DMS153 treated with DMSO at 0.1 percent for 48 hours (cell line): ENCODE data around the gene UCK2.
A peak's percentile ranks its signal among the peaks of the same experiment; 100 is the strongest.

Experiments used
- DNase-seq: peaks from one replicate; lab custom pipeline; 2025; ENCODE audit not compliant: unreplicated experiment; lab: John Stamatoyannopoulos, UW

UCK2 gene

GRCh38 chr1:165879946-165880345 lies 52.5 kb downstream of the UCK2 start:
- DNase-seq: no peak

DNA sequence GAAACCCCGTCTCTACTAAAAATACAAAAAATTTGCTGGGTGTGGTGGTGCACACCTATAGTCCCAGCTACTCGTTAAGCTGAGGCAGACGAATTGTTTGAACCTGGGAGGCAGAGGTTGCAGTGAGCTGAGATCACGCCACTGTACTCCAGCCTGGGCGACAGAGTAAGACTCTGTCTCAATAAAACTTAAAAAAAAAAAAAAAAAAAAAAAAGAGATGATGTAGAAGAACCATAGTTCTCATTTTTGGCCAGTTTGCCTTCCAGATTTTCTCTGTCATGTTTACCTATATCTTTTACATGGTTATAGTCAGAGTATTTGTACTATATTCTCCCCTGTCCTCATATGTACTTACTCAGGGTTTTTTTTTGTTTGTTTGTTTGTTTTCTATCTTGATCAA lies 53.6 kb downstream of the UCK2 start:
- DNase-seq: no peak

- DNase-seq: no peak
Observed at GRCh38 chr1:165882168-165882837, 54.9 kb downstream of the UCK2 start.

DNA sequence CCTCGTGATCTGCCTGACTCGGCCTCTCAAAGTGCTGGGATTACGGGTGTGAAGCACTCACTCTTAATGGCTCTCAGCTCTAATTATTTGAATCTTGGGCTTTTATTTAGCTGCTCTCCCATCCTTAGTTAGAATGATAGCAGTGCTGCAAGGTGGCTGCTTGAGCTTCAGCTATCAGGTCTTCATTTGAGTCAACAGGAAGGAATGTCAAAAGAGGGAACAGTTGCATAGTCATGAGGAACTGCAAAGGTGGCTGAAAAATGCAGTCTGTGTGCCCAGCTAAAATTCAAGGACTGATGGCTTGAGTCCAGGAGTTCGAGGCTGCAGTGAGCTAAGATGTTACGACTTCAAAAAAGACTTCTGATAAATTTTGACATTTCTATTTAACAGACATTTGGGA lies 55.6 kb downstream of the UCK2 start:
- DNase-seq: no peak

- no peak for DNase-seq
Observed at GRCh38 chr1:165884009-165884689, 56.7 kb downstream of the UCK2 start.

GRCh38 chr1:165884690-165885304 lies 57.4 kb downstream of the UCK2 start:
- DNase-seq: peak; percentile 26

DNA sequence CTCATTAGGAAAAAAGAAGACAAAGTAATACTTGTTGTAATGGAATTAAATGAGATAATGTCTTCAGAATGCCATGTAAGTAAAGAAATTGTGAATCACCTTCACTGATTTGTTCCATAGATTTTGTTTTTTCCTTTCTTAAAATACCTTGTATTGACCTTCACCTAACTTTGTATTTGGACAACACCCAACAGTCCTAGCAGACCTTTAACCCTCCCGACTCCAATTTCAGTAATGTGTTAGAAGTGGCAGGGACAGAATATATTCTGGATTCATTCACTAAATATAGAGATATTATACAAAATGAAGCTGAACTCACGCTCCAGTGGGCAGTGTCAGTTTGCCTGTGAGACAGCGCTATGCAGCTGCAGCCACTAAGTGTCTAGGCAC lies 57.9 kb downstream of the UCK2 start:
- no peak for DNase-seq

DNA sequence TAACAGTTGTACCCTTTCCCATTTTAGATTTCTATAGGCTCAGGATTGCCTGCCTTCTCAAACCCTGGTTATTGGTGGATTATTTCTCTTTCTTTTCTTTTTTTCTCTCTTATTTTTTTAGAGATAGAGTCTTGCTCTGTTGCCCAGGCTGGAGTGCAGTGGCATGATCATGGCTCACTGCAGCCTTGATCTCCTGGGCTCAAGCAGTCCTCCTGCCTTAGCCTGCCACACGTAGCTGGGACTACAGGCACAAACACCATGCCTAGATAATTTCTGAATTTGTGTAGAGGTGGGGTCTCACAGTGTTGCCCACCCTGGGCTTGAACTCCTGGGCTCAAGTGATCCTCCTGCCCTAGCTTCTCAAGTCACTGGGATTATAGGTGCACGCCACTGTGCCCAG lies 58.8 kb downstream of the UCK2 start:
- no peak for DNase-seq

- no peak for DNase-seq
Observed at GRCh38 chr1:165886983-165887382, 59.6 kb downstream of the UCK2 start.

GRCh38 chr1:165887877-165888551 lies 60.6 kb downstream of the UCK2 start:
- no peak for DNase-seq

DNA sequence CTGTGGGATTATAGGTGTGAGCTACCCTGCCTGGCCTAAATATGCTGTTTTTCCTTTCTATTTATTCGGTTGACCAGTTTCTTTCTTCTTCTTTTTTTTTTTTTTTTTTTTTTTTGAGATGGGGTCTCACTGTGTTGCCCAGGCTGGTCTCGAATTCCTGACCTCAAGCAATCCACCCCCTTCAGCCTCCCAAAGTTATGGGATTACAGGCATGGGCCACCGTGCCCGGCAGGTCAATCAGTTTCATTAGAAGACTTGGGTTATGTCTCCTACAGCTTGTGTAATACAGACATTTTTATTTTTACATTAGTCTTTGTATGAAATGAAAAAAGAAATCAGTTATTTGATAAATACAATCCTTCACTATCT lies 61.1 kb downstream of the UCK2 start:
- no peak for DNase-seq

DNA sequence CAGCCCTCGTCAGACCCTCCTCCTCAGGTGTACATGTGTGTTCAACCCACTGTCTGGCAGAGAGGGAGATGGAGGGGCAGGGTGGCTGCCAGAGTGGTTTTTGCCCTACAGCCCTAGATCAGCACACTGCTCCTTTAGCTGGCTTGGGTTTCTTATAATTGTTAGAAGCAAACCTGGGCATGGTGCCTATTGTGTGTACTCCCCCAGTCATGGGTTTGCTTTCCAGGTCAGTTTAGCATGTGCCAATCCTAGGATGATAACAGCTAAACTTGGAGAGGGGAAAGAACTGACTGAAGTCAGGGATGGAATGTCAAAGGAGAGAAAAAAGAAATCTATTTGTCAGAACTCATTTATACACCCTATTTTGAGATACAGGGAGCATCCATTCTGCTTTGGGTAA lies 63.3 kb downstream of the UCK2 start:
- DNase-seq: no peak

DNA sequence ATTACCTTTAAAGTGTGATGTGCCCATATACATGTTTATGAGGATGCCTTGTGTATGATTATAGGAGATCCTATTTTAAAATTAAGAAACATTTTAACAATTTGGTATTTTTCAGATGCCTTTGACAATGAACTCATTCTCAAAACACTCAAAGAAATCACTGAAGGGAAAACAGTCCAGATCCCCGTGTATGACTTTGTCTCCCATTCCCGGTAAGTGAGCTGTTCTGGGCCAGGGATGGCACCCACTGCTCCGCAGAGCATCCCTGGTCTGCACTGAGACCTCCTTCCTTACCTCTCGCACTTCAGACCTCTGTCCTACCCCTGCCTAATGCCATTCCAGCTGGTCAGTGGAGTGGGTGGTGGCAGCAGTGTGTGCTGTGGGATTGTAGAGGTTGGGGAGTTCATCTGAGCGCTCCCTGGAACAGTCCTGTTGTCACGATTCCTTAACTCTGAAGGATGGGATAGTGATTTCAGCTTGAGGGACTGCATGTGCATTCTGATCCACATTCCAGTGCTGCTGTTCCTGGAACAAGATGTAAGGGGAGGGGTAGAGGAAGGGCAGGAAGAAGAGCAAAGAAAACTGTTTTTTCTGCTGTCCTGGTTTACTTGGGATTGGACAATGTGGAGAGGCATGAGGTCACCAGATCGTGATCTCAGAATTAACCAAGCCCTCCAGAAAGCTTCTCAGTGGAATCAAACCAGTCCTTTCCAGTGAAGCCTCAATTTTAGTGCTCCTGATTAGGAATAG lies 63.9 kb downstream of the UCK2 start:
- no peak for DNase-seq

- DNase-seq: no peak
Observed at GRCh38 chr1:165892935-165893334, 65.5 kb downstream of the UCK2 start.

DNA sequence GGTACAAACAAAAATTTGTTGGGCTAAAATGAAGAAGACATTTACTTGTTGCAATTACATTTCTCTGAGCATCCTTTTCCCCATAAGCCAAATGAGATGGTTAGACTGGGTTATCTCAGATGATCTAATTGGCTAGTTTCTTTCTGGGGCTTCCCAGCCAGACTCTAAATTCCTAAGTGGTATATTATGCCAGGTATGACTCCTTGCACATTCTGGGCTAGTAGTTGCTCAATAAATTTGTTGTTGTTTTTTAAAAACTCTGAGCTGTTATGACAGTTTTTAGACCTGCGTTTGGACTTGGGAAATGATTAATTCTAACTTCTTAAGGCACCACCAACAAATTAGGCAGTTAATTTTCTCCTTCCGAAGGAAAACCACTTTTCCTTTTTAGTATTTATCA lies 66.1 kb downstream of the UCK2 start:
- DNase-seq: no peak

- DNase-seq: no peak
Observed at GRCh38 chr1:165894591-165894990, 67.2 kb downstream of the UCK2 start.

- DNase-seq: no peak
Observed at GRCh38 chr1:165895451-165895871, 68.0 kb downstream of the UCK2 start.

DNA sequence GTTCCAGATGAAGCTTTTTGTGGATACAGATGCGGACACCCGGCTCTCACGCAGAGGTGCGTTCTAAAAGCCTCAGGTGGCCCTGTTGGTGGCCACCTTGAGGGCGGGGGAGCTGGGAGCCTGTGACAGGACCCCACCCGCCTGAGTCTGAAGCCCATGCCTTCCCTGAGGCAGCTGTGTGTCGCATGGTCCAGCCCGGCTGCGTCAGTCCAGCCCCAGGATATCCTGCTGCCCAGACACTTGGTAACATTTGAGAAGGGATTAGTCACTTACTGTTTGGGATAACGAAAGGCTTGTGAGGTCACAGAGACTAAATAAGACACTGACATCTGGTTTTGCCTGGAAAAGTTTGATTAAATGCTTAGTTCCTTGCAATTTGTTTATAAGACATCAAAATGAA lies 68.9 kb downstream of the UCK2 start:
- no peak for DNase-seq

DNA sequence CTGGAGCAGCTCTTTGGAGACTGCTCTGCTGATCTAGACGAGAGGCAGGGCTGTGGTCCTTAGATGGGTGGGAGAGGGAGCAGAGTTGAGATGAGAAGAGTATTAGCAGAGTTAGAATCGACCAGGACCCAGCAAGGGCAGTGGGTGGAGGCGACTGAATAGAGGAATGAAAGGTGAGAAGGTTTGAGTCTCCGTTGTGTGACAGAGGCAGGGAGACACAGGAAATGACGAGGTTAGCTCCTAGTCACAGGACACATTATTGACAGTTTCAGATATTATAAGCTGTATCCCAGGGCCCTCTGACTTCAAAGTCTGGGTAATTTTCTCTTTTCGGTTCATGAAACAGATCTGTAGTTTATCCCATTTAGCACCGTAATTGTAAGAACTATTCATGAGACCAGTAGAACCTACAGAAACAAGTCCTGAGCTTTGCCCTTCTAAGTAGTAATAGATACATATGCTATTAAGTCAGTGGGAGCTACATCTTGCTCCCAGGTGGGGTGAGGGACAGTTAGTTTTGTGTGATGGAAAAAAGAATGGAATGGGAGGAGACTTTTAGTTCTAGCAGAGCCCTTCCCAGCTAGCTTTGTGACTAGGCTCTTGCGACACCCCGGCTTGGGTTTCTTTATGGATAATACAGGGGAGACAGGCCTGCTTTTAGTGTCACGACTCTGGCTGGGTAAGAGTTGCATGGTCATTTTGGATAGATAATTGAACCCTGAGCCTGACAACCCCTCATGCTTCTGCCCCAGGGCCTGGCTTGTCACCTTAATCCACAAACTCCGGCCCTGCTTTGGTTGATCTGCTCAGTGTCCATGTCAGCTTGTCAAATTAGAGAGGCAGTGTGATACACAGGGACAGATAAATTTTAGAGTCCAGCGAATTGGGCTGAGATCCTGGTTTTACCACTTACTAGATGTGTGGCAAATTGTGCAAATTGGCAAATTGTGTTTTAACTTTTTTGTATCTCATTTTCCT lies 70.2 kb downstream of the UCK2 start:
- no peak for DNase-seq

DNA sequence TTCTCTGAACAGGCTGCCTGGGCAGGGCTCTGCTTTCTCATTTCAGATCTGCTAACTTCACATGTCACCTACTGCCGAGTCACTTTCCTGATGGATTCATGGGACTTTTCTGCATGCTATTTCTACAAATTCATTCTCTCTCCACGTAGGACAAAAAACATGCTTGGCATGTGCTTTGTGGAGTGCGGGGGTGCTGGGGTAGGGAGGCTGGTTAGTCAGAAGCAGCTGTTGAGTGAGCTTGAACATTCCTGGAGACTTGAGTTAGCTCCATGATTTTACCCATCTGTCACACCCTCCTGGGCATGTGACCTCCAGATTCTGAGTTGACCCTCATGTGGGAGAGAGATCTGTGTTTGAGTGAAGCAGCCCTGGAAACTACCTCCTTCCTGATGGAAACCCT lies 71.4 kb downstream of the UCK2 start:
- no peak for DNase-seq
